Stimulated activated CD4-positive, alpha-beta T cell treated with anti-CD3 and anti-CD28 coated beads, Interleukin-4, amount 100 ng/mL, for 48 hours (primary cell): ENCODE measurements around the gene LRRIQ1.

ENCODE experiments used
- DNase-seq, 2 donors: peaks; one replicate each; pipeline ENCODE4 v3.0.0-alpha.2; 2020; ENCODE audit warnings: low read depth in 2 of 2

LRRIQ1 gene

DNA sequence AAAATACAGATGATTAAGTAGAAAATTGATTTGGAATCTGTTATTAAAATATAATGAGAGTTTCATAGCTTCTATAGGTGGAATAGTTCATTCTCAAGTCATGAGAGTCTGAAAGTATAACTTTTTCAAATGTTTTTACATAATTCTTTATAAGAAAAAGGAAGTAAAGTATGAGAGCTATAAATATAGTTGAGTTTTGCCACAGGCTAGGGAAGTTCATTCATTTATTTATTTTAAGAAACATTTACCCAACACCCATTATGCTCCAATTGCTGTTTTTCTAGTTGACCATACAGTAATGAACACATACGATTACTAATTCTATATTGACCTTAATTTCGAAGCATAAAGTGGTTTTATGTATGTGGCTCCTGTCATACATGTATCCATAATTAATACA is 24.8 kb downstream of the LRRIQ1 start:
- DNase-seq = no peak

DNA sequence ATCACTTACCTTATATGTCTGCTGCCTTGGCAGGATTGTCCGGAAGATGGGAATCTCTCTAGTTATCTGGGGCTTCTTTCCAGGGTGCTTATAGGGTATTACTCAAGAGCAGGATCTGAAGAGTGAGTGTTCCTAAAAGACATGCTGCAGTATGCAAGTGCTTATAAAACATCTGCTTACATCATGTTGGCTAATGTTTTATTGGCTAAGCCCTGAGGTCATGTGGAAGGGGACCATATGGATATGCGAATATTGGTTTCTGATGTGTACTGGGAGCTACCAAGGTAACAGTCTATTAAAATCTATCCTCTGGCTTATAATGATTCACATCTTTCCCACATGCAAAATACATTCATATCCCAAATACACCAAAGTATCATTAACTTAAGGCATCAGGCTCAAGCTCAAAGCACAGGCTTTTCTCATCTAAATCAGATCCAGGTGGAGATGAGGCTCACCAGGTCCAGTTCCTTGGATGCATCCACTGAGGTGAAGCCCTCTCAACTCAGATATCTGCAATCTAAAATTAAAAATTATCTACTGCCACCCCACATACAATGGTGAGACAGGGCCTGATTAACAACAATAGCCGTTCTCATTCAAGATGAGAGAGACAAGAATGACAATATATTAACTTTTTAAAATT is 29.8 kb downstream of the LRRIQ1 start:
- no peak for DNase-seq

DNA sequence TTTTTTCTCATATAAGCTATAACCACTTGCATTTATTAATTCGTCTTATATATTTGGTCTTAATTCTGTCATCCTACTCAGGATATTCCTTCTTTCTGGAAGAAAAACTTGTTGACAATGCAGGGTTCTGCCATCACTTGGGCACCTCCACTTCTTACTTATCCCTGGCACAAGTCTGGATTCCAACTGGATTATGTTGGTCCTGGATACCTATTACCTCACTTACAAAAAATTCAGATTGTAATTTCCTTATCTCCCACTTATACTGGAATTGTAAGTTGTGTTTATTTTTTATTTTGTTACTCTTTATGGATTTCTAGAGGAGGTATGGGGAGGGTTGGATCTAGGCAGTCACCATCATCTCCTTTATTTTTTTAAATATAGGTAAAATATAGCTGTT is 36.7 kb downstream of the LRRIQ1 start:
- DNase-seq = no peak

DNA sequence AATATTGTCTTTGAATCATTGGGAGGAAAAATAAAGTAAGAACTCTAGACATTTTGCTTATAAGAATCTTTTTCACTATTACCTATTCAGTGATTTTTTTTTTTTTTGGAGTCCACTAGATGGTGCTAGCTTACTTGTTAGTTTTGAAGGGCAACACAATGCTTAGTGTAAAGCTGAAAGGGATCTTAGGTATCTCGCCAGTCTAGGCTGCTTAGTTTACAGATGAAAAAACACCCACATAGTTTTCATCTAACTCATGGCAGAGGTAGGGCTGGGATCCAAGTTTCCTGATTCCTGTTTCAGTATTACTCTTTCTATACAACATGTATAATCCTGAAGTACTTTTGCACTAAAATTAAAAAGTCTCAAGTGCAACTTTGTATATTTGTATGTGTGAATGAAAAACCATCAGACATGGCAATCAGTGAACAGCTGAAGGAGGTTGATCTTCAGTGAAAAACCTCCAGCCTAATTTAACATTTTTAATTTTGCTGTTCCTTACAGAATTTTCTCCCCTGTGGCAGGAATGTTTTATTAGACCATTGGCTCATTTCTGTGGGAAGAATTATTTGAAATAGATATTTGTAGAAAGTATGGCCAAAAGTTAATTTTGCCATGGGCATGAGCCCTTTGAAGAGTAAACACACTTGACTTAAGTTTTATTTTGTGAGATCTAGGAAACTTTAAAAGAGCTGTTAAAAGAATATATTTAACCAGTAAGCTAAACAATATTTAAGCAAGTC is 40.7 kb downstream of the LRRIQ1 start:
- DNase-seq = no peak

DNA sequence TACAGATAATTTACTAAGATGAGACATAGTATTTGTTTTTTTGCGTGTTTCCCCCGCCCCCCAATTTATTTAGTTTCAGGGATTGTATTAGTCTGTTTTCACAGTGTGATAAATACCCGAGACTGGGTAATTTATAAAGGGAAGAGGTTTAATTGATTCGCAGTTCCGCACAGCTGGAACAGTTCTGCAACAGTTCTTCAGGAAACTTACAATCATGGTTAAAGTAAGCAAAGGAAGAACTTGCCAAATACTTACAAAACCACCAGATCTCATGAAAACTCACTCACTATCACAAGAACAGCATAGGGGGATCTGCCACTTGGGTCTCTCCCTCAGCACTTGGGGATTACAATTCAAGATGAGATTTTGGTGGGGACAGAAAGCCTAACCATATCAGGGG is 48.9 kb downstream of the LRRIQ1 start:
- DNase-seq = no peak

DNA sequence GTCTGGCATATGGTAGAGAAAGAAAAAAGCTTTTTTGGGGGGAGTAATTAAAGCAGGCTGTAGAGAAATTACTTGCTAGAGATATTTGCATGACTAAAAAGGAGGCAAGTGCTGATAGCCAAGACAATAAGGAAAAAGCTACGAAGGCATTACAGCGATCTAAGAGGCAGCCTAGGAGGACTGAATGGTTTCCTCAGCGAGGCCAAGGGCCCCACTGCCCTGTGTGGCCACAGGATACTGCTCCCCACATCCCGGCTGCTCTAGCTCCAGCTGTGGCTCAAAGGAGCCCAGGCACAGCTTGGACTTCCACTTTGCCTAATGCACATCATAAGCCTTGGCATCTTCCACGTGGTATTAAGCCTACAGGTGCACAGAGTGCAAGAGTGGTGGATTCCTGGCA is 53.6 kb downstream of the LRRIQ1 start:
- DNase-seq = no peak

DNA sequence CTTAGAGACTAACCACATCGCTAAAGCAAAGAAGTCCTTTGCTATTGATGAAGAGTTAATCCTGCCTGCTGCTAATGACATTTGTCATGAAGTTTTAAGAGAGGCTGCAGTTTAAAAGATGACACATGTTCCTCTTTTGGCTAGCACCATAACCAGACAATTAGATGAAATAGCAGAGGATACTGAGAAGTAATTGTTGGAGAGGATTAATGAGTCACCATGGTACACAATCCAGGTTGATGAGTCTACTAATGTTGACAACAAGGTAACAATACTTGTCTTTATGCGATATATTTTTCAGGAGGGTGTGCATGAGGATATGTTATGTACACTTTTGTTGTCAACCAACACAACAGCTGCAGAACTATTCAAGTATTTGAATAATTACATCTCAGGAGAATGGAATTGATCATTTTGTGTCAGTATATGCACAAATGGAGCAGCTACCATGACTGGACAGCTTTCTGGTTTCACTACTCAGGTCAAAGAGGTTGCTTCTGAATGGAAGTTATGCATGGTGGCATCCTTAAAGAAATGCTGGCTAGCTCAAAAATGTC is 56.7 kb downstream of the LRRIQ1 start:
- no peak for DNase-seq

DNA sequence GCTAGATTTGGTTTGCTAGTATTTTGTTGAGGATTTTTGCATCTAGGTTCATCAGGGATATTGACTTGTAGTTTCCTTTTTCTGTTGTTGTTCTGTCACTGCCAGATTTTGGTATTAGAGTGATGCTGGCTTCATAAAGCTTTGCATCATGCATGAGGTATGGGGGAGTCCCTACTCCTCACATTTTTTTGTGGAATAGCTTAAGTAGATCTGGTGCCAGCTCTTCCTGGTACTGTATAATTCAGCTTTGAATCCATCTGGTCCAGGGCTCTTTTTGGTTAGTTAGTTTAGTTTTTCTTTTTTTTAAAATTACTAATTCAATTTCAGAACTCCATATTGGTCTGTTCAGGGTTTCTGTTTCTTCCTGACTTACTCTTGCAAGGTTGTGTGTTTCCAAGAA is 59.4 kb downstream of the LRRIQ1 start:
- no peak for DNase-seq

DNA sequence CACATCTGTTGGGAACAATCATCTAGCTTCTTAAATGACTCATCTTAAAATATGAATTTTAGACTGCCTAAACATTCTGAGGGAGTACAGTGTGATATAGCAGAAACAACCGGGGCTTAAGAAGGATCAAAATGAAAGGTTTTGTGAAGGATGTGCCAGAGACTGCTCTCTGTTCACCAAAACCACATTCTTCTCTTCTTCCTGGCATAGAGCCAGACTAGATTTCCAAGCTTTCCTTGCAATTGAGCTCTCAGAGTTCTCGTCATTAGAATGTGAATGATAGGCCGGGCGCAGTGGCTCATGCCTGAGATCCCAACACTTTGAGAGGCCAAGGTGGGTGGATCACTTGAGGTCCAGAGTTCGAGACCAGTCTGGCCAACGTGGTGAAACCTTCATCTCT is 94.5 kb downstream of the LRRIQ1 start:
- no peak for DNase-seq

DNA sequence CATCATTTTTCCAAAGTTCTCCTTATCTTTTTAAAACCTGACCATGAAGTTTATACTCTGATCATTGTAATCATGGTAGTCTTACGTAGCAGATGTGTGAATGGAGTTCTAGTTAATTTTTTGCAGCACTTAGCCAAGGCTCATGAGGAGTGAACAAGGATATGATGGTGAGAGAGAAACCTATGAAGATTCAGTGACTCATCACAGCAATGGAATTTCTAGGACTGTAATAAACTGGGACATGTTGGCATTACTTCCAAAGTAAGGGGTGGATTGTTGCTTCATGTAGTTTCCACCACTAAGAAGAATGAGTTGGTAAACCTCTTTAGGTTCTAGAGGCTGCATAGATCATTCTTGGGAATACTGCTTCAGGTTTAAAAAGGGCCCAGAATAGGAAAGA is 102.7 kb downstream of the LRRIQ1 start:
- DNase-seq = no peak

DNA sequence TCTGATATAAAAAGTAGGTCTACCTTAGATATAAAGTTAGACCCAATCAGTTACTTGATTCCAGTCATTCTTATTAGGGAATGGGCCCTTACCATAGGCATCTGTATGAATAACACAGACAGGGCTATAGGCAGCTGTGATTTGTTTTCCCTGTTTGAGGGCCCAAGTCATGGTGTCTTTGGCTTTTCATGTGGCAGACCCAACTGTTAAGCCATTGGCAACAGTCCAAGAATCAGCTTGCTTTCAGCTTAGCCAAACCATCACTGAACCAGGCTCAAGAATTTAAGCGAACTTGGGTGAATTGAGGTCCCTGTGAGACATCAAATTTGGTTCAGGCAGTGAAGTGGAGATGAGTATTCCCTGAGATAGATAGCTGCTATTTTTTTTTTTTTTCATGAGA is 111.2 kb downstream of the LRRIQ1 start:
- no peak for DNase-seq

DNA sequence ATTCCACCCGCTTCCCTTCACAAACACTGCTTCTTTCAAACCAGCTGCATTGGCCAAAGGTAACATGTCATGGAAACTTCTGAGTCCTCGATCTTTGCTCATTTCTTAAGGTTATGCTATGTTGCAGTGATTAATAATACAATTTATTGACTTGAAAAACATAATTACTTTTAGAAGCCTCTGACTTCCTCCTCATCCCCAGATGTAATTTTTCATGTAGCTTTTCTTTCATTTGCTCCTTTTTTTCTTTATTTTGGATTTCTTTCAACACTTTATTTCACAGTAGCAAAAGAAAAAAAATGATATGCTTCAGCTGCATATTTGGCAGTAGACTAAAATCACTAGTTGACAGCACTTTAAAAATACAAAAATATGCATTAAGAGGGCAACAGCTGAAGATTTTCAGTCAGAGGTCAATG is 116.2 kb downstream of the LRRIQ1 start:
- DNase-seq = no peak

DNA sequence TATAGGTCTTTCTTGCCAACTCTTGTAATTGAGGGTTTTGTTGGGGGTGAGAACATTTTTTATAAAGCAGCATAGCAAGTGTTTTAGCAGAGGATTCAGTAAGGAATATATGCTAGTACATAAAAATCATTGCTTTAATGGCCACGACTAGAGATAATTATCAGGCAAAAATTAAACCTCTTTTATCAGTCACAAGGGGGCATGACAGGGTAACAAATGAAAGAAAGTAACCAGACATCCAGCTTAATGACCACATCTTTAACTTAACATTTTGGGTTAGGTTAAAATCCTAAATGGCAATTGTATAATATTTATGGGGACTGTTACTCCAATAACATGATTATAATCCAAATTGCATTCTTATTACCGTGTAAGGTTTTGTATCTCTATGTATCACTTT is 119.6 kb downstream of the LRRIQ1 start:
- no peak for DNase-seq

DNA sequence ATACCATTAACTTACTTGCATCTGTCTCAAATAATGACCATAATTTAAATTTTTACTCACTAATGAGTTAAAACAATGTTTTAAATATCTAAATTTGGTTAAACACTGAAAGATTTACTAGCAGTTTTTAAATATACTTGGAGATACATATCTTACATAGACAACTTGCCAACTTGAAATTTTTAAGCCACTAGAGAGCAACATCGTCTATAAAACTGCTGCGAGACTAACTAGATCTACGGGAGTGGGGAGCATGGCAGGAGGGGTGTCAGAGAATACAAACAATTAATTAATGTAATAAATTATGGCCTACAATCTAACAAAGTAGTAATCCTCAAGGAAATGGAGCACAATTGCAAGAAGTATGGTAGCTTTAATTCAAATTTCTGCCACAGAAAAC is 120.4 kb downstream of the LRRIQ1 start:
- no peak for DNase-seq

DNA sequence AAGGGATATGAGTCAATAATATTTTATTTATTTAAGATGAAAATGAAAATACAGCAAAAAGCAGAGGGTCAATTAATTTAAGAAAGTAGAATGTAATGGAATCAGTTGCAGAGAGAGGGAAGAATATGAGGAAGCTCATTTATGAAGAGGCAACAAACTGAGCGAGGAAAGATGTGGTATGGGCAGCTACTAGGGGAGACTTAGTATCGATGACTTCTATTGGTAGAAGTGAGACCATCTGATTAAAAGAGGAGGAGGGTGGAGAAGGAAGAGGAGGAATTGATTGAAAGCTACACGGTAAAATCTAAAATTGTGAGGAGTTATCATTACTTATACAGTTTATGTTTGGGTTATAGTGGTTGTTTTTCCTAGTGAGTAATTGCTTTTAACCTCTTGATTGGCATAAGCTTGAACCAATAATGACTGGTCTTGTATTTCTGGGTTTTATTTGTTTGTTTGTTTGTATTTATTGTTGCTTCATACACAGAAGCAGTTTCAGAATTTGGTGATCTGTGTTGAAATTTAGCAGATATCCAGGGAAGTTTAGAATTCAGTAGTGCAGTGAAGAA is 121.0 kb downstream of the LRRIQ1 start:
- no peak for DNase-seq

DNA sequence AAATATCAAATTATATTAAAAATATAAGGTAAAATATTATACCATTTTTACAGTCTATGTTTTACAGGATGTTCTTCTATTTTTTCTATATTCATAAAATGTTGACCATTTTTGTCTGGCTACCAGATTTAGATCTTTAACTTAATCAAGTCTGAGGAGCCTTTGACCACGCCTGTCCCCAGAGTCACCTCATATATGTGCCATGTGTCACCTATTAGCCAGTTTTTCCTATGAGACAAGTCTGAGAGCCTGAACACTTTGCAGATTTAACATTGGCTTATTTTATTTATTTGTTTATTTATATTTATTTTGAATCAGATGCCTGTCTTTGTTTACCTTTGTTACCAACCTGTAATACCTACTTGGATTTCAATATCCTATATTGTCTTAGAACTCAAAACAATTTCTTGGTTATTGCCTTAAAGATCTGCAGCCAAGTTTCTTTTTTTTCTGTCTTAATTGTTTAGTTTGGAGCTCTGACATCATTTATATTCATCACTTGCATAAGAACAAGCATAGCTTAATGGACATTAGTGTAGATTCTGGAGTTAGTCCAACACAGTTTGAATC is 127.7 kb downstream of the LRRIQ1 start:
- no peak for DNase-seq

DNA sequence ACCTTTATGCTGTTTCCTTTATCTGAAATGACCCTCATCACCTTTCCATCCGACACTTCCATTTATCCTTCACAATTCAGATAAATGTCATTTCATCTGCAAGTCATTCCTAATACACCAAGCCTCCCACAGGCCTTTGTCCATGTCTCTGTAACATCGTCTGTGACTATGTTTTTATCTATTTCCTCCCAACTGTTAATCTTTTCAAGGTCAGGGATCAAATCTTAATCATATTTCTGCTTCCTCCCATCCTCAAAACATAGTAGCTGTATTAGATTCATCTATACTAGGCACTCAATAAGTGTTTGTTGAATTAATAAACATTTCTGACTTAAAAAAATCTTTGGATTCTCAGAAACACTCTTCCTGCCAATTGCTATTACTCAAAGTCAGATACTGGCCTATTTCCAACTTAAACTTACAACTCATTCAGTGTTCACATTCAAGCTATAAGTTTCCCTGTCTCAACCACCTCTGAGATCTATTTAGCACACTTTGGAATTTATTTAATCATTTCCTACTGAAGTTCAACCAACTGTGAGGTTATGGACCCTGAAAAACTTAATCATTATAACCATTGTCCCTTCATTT is 143.6 kb downstream of the LRRIQ1 start:
- no peak for DNase-seq

DNA sequence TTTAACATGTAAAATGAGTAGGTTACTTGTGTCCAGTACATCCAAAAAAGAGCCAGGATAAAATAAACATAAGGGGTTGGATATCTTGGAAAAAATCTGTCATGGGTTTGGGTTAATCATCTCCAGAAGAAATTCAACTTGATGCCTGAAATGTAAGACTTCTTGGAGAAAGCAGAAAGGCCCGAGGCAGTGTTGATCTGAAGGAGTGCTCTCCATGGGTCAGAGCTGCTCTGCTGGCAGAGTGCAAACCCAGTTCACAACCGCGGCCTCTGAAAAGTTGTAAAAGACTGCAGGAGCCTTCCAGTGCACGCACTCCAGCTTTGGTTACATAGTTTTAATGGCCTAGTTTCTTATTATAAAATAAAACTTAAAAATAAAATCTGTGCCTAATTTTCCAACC is 146.5 kb downstream of the LRRIQ1 start:
- no peak for DNase-seq

DNA sequence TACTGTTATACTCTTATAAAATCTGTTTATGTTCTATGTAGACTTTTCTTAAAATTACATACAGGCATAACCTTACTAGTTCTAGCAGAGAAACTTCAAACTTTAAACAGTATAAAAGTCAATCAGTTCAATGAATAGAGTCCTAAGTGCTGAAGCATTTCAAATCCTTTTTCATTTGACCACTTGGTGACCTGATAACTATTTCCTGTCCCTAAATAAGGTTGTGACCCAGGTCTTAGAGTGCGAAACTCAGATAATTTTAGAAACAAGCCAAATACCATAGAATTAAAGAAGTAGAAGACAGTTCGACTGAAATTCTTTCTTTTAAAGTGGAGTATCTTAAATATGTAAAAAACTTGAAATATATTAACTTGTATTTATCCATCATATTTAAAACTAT is 147.7 kb downstream of the LRRIQ1 start:
- no peak for DNase-seq

DNA sequence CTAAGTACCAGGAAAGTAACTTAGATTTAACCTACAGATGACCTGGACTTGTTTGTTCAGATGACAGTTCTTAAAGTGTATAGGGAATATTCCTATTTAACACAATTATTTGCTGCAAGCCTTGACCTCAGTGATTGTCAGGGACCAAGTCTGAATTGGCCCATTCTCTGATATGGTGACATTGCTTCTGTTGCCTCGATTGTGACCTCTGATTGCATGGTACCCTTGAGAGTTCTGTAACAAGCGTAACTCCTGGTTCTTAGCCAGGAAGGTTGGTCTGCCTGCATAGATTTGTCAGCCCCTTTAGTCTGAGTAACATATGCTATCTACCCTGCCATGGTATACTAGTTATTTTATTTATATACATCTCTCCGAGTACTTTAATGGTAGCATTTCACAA is 150.1 kb downstream of the LRRIQ1 start:
- DNase-seq = no peak

DNA sequence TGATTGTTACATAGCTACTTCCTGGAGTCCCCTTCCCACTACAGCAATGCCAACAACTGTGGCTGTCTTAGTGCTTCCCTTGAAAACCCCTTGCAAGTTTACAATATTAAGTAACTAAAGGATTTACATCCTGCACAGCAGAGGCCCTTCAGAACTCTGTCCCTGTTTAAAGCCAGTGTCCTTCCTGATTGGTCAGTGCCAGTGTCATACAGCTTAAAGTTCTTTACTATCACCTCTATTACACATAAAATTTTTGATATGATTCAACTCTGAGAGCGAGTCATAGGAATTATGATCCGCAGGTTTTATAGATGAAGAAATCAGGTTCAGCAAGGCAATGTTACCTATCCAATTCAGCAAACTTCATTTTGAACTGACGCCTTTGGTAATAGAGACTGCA is 152.5 kb downstream of the LRRIQ1 start:
- DNase-seq = no peak

DNA sequence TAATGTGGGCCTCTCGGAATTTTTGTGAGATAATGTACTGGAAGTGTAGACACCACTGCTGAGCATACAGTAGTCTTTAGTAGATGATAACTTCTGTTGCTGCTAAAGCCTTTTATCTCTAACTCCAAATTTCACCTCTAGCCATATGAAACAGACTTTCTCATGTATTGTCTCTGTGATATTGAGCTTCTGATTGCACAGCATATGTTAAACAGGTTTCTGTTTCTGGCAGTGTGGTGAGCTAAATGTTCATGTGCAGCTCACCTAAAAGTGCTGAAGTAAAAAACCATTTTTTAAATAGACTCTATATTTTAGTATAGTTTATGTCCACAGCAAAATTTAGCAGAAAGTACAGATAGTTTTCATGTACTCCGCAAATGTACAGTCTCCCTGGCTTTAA is 154.6 kb downstream of the LRRIQ1 start:
- DNase-seq = no peak
